Activated CD8-positive, alpha-beta T cell treated with anti-CD3 and anti-CD28 coated beads for 36 hours (primary cell): ENCODE results near the gene TBC1D2B. TPM values are rescaled to one million over a fixed set of nuclear protein-coding genes. Genes with fewer than 3 reads are reported as not detected.

Experiments used
- ATAC-seq: fragments of 200-7000 bp; cut with Tn5 transposase; one replicate; pipeline ENCODE4 v1.10.0; 2021; ENCODE audit warnings: mild to moderate bottlenecking, moderate library complexity
- CTCF ChIA-PET: fragments of 350-600 bp; sonication (Branson Sonifier 250); formaldehyde crosslinking; loops from one replicate; lab custom pipeline; 2021; ENCODE audit warnings: antibody characterized with exemption; lab: Charles Lee
- POLR2A ChIA-PET: fragments of 350-600 bp; sonication (Branson Sonifier 250); formaldehyde crosslinking; loops from one replicate; lab custom pipeline; 2021; ENCODE audit warnings: antibody characterized with exemption; lab: Charles Lee
- DNase-seq: peaks from one replicate; pipeline ENCODE4 v3.0.0-alpha.2; 2020
- H3K27ac Mint-ChIP-seq: one replicate; pipeline ENCODE4 v1.8.0; 2021; ENCODE audit warnings: mild to moderate bottlenecking, mixed read lengths
- H3K27me3 Mint-ChIP-seq: one replicate; pipeline ENCODE4 v1.8.0; 2021; ENCODE audit warnings: mixed read lengths
- H3K36me3 Mint-ChIP-seq: one replicate; pipeline ENCODE4 v1.8.0; 2021; ENCODE audit warnings: low read depth, mixed read lengths
- H3K4me1 Mint-ChIP-seq: one replicate; pipeline ENCODE4 v1.8.0; 2021; ENCODE audit warnings: low read depth, mixed read lengths
- H3K4me3 Mint-ChIP-seq: one replicate; pipeline ENCODE4 v1.8.0; 2021; ENCODE audit warnings: mild to moderate bottlenecking, moderate library complexity, mixed read lengths
- H3K9me3 Mint-ChIP-seq: one replicate; pipeline ENCODE4 v1.8.0; 2021; ENCODE audit warnings: mixed read lengths
- intact Hi-C: fragments of 100-400 bp; cut with micrococcal nuclease; formaldehyde crosslinking; loops from one replicate; pipeline ENCODE4 v1.10.0; 2022
- total RNA-seq, 2 experiments: library from RNA; stranded (reverse); gene quantifications; one replicate each; pipeline ENCODE4 v1.2.3, GENCODE V29; 2021
- TF ChIP-seq, protein P1 (sequence below): fragments of 200-600 bp; IDR thresholded peaks from one replicate; pipeline ENCODE4 v1.8.0; 2022; ENCODE audit warnings: antibody characterized with exemption, mild to moderate bottlenecking

TBC1D2B gene
- total RNA-seq, 2 experiments from 2014 or later, result 62.9 to 65.7 TPM

DNA sequence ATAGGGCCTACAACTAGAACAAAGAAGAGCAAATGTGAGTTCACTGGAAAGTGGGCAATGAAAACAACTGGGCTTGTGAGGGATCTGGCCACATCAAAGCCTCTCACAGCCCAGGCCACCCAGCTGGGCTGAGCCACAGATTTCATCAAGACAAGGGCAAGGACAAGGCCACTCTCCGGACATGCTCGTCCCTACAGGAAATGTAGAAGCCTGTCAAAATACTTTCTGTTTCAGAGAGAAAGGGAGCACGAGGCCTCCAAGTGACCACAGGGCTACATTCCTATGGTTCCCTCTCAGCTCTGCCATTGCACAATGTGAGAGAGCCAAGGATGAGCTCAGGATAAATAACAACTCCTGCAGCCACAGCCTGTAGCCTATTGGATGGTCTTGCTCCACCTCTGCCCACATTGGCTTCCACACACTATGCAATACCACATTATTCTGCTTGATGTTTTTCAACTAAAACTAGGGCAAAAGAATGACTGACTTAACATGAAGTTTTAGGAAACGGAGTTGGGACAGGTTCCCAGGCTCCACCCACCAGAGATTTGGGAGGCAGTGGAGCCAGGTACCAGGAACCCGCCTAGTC lies 12.1 kb downstream of the TBC1D2B start:
- H3K9me3 Mint-ChIP-seq, result no peaks in the 10 kb centered on the region
- DNase-seq, result no peak
- POLR2A ChIA-PET, result interaction anchor here (0.7 to 5.6 kb wide), 5 partner anchors 10 to 33 kb away, joined by 3 to 31 read pairs (median 4); no protein-coding TSS in a partner anchor

DNA sequence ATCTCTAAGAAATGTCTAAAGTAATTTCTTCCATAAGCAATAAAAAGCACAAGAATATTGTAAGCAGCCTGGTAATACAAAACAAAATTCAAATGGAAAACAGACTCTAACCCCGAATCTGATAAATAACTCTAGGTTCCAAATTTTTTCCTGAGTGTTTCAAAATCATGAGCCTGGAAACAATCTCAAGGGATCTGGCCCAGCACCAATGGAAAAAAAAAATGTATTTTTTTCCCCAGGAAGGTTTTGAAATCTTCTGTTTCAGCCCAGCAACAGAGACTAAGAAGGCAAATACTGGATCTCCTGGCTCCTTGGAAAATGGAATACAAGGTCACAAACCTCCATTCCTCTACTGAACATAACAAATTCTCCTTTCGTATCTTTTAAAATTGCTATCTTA lies 13.0 kb downstream of the TBC1D2B start:
- no peak for DNase-seq
- ChIA-PET POLR2A (interaction anchor here (1.3 to 5.6 kb wide), 2 partner anchors 9 to 29 kb away, joined by 4 to 31 read pairs; no protein-coding TSS in a partner anchor), CTCF (interaction anchor here (8.9 kb wide), 1 partner anchor 14 kb away, joined by 83 read pairs; no protein-coding TSS in a partner anchor)
- H3K9me3 Mint-ChIP-seq, result no peaks in the 10 kb centered on the region
- ATAC-seq, result no peak
- H3K27me3 Mint-ChIP-seq, result no peaks in the 10 kb centered on the region
- peaks cover 19% of the 10 kb centered on the region for H3K4me1 Mint-ChIP-seq
- peaks cover 8% of the 10 kb centered on the region for H3K36me3 Mint-ChIP-seq
- H3K27ac Mint-ChIP-seq, result no peak overlapping the region
- TF ChIP-seq, protein P1, sequence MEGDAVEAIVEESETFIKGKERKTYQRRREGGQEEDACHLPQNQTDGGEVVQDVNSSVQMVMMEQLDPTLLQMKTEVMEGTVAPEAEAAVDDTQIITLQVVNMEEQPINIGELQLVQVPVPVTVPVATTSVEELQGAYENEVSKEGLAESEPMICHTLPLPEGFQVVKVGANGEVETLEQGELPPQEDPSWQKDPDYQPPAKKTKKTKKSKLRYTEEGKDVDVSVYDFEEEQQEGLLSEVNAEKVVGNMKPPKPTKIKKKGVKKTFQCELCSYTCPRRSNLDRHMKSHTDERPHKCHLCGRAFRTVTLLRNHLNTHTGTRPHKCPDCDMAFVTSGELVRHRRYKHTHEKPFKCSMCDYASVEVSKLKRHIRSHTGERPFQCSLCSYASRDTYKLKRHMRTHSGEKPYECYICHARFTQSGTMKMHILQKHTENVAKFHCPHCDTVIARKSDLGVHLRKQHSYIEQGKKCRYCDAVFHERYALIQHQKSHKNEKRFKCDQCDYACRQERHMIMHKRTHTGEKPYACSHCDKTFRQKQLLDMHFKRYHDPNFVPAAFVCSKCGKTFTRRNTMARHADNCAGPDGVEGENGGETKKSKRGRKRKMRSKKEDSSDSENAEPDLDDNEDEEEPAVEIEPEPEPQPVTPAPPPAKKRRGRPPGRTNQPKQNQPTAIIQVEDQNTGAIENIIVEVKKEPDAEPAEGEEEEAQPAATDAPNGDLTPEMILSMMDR, result no peak
- H3K4me3 Mint-ChIP-seq, result no peak overlapping the region
- intact Hi-C loops, result no loop called here

More for the DNA sequence above, 12.1 kb downstream of the TBC1D2B start:
- TF ChIP-seq, protein P1, result no peak
- H3K27ac Mint-ChIP-seq, result no peak overlapping the region
- CTCF ChIA-PET, result interaction anchor here (8.9 kb wide), 1 partner anchor 15 kb away, joined by 83 read pairs; no protein-coding TSS in a partner anchor
- H3K4me1 Mint-ChIP-seq, result peaks cover 11% of the 10 kb centered on the region
- intact Hi-C loops, result no loop called here
- no peak overlapping the region for H3K4me3 Mint-ChIP-seq
- no peaks in the 10 kb centered on the region for H3K27me3 Mint-ChIP-seq
- no peak for ATAC-seq
- H3K36me3 Mint-ChIP-seq, result peaks cover 13% of the 10 kb centered on the region

DNA sequence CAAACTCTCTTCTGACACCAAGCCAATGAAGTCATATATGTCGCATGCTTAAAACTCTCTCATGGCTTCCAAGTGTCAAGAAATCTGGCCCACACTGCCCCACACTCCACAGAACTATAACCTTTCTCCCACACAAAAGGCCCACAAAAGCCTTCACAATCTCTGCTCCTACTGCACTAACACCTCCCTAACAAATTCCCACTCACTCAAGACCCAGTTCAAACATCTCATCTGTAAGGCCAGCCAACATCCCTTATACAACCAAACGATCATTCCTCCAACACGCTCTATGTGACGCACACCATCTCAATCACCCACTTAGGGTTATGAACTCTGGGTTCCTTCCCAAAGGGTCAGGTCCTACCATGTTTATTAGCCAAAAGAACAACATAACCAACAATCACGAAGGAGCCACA lies 13.5 kb downstream of the TBC1D2B start:
- CTCF ChIA-PET, result no interaction called here

DNA sequence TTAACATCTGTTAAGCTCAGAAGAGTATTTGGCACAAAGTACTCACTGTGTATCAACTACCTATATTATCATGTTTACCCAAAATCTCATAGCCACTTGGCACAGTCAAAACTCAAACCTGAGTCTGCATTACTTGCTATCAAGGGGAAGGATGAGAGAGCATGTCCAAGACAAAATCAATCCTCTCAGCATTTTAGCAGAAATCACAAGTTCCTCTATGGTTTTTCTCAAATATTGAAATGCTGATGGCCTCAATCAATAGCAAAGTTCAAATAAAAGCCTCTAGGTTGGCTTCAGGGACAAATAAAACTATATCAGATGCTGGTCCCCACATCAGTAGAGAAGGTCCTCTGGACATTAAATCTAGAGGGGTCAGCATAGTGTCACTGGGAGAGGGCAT lies 14.3 kb downstream of the TBC1D2B start:
- intact Hi-C loops, result no loop called here
- Mint-ChIP-seq H3K4me3 (no peak overlapping the region), H3K9me3 (no peaks in the 10 kb centered on the region), H3K36me3 (peaks cover 8% of the 10 kb centered on the region), H3K27ac (peak overlapping the region; percentile 6), H3K27me3 (no peaks in the 10 kb centered on the region), H3K4me1 (peaks cover 32% of the 10 kb centered on the region)
- TF ChIP-seq, protein P1, result no peak
- no peak for ATAC-seq
- ChIA-PET POLR2A (interaction anchor here (0.9 to 1.6 kb wide), 6 partner anchors 9 to 45 kb away, joined by 3 to 6 read pairs (median 4); no protein-coding TSS in a partner anchor), CTCF (interaction anchor here (0.8 to 2.3 kb wide), 7 partner anchors 8 to 178 kb away, joined by 3 to 19 read pairs (median 4); no protein-coding TSS in a partner anchor)
- no peak for DNase-seq

More for the DNA sequence above, 13.5 kb downstream of the TBC1D2B start:
- H3K9me3 Mint-ChIP-seq, result no peaks in the 10 kb centered on the region
- no peak for DNase-seq
- POLR2A ChIA-PET, result interaction anchor here (0.9 to 1.5 kb wide), 2 partner anchors 12 to 29 kb away, joined by 3 to 6 read pairs; no protein-coding TSS in a partner anchor
- intact Hi-C loops, result no loop called here
- peaks cover 8% of the 10 kb centered on the region for H3K36me3 Mint-ChIP-seq
- no peaks in the 10 kb centered on the region for H3K27me3 Mint-ChIP-seq
- H3K27ac Mint-ChIP-seq, result no peak overlapping the region
- no peak for ATAC-seq
- no peak overlapping the region for H3K4me3 Mint-ChIP-seq
- TF ChIP-seq, protein P1, result no peak
- H3K4me1 Mint-ChIP-seq, result peaks cover 25% of the 10 kb centered on the region

DNA sequence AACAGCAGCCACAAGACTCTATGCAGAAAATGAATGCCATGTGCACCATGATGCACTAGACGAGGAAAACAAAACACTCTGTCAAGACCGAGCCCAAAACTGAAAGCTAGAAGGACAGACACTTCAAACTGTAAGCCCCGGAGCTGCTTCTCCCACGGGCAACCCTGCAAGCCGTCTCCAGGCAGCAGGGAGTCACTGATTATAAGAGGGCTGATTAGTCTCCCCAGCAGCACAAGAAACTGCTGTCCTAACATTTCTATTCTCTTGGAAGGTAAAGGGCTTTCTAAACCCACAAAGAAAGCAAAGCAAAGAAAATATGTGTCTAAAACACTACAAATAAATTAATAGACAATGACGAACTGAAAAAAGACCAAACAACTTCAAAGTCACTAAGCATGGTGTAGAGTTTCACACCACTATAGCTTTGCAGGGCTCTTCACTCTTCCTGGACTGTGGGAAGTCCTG lies 15.5 kb downstream of the TBC1D2B start:
- Mint-ChIP-seq H3K9me3 (no peaks in the 10 kb centered on the region), H3K4me3 (peak overlapping the region; percentile 68), H3K27me3 (no peaks in the 10 kb centered on the region), H3K36me3 (peaks cover 8% of the 10 kb centered on the region), H3K4me1 (peaks cover 43% of the 10 kb centered on the region), H3K27ac (peak overlapping the region; percentile 79)
- TF ChIP-seq, protein P1, result no peak
- ATAC-seq (peak; percentile 76), DNase-seq (peak; percentile 65)
- CTCF ChIA-PET, result interaction anchor here (0.7 to 2.3 kb wide), 6 partner anchors 9 to 46 kb away, joined by 3 to 19 read pairs (median 5); no protein-coding TSS in a partner anchor
- POLR2A ChIA-PET, result interaction anchor here (0.6 to 1.6 kb wide), 8 partner anchors 8 to 210 kb away, joined by 3 to 6 read pairs (median 4); no protein-coding TSS in a partner anchor
- intact Hi-C loops, result no loop called here
